Adrenal gland (tissue), 12 donors: ENCODE measurements around the gene TNC. TPM values are rescaled to one million over a fixed set of nuclear protein-coding genes. Genes with fewer than 3 reads are reported as not detected.

Experiments
- DNase-seq, 7 donors: peaks; one replicate each; pipeline ENCODE4 v3.0.0-alpha.2; 2019 to 2020
- H3K27ac ChIP-seq, 5 donors: fragments of 200-600 bp; sonication (generic) in 4 of 5; 1 replicate in 3 of 5; 2 replicates in 2 of 5; pipeline versions ENCODE4 v1.5.1 to v1.8.0; 2016 to 2020; ENCODE audit warnings: mild to moderate bottlenecking in 1 of 5
- H3K27me3 ChIP-seq: fragments of 200-600 bp; 2 replicates; pipeline ENCODE4 v1.8.0; 2021
- H3K36me3 ChIP-seq, 2 donors: fragments of 200-600 bp; replicated peaks in 1 of 2; 1 replicate in 1 of 2; 2 replicates in 1 of 2; pipeline versions ENCODE4 v1.5.1 to v1.8.0; 2018 to 2022
- H3K4me1 ChIP-seq, 2 donors: fragments of 200-600 bp; replicated peaks in 1 of 2; 1 replicate in 1 of 2; 2 replicates in 1 of 2; pipeline versions ENCODE4 v1.5.1 to v1.8.0; 2018 to 2021
- H3K4me3 ChIP-seq, 4 donors: fragments of 200-600 bp; sonication (generic) in 3 of 4; one replicate each; pipeline ENCODE4 v1.5.1; 2016 to 2018
- H3K9me3 ChIP-seq, 3 donors: fragments of 200-600 bp; sonication (generic) in 1 of 3; replicated peaks in 1 of 3; 1 replicate in 2 of 3; 2 replicates in 1 of 3; pipeline versions ENCODE4 v1.5.1 to v1.8.0; 2016 to 2021
- CTCF ChIP-seq, 6 experiments: fragments of 450-650 bp in 4 of 6; fragments of 200-600 bp in 2 of 6; sonication (generic) in 1 of 6; IDR thresholded peaks; 1 replicate in 5 of 6; 2 replicates in 1 of 6; pipeline versions ENCODE4 v1.5.1 to v1.8.0; 2016 to 2021; ENCODE audit warnings: antibody characterized with exemption in 6 of 6, mild to moderate bottlenecking in 2 of 6, moderate library complexity in 1 of 6
- POLR2A ChIP-seq, 2 donors: fragments of 450-650 bp; IDR thresholded peaks; one replicate each; pipeline ENCODE4 v1.6.1; 2017; ENCODE audit warnings: antibody characterized with exemption in 2 of 2, mild to moderate bottlenecking in 2 of 2, moderate library complexity in 1 of 2
- WGBS, 4 donors: extraction: QIAGEN DNeasy Blood & Tissue Kit in 2 of 4; methylation state at CpG; one replicate each; pipeline versions ENCODE4 v1.1.5 to v1.1.7; 2013 to 2017; 5-methylcytosine and 5-hydroxymethylcytosine counted together
- intact Hi-C, 2 donors: fragments of 100-400 bp; cut with DNase I; formaldehyde crosslinking; loops; one replicate each; pipeline versions ENCODE4 v1.14.1 to v1.15.0; 2022 to 2023
- polyA plus RNA-seq, 3 donors: library from polyadenylated mRNA; stranded (reverse); fragments of 200-250 nt in 2 of 3; fragments of 350-450 nt in 1 of 3; fragmentation: Illumina TruSeq in 1 of 3; extraction: RNeasy Lipid Tissue Mini Kit (QIAGEN cat#74804) in 1 of 3; gene quantifications; one replicate each; pipeline ENCODE4 v1.2.3, GENCODE V29; 2013 to 2014
- total RNA-seq, 9 donors: library from RNA; depleted of rRNA in 4 of 9; stranded (reverse); fragments of >200 nt in 4 of 9; fragments of 120-200 nt in 1 of 9; fragmentation: NEBNext Ultra II Directional in 1 of 9; extraction: Animal tissue kit (Norgen Biotek cat#: 25700) in 1 of 9; gene quantifications; one replicate each; pipeline versions ENCODE4 v1.1.0 to v1.2.4, GENCODE V29; 2013 to 2023
- donor health status: healthy with polysubstance abuse.
- donor health status: Bipolar disorder and iron deficiency.
- donor health status: DM: yes; HTN: yes; CAD: no.
- donor health status: DM: no; HTN: no; CAD: no.
- donor health status: DM: no; HTN: no; CAD: no.
- donor health status: DM: yes; HTN: yes; CAD: no.

Gene TNC
- total and polyA plus RNA-seq, 12 donors, result 1.9 to 53.8 (median 10.7) TPM

- Histone ChIP-seq H3K27me3 (no peaks in the 10 kb centered on the region), H3K36me3 (no peaks in the 10 kb centered on the region), H3K4me1 (no peaks in the 10 kb centered on the region), H3K9me3 (no peaks in the 10 kb centered on the region), H3K27ac (no peak overlapping the region), H3K4me3 (no peak overlapping the region)
- no peak for TF ChIP-seq CTCF (IDR thresholded peaks at IDR 0.05)
- no peak for TF ChIP-seq POLR2A (IDR thresholded peaks at IDR 0.05)
- DNase-seq, result no peak
- WGBS, 4 donors, result 91 to 92% (median 92%) methylated on average over 13 to 20 of the region's 20 CpGs
- intact Hi-C loops, result no loop called here
Measured at GRCh38 chr9:115086886-115087285, 31.1 kb downstream of the TNC start.

- H3K4me1 ChIP-seq, result no peaks in the 10 kb centered on the region
- TF ChIP-seq POLR2A (IDR thresholded peaks at IDR 0.05), result no peak
- TF ChIP-seq CTCF (IDR thresholded peaks at IDR 0.05), result no peak
- intact Hi-C loops, result no loop called here
Measured at GRCh38 chr9:115086461-115086860, 31.5 kb downstream of the TNC start.

GRCh38 chr9:115085773-115086377 lies 32.1 kb downstream of the TNC start:
- 81 to 91% (median 86%) methylated on average over 8 to 22 of the region's 22 CpGs for WGBS, 4 donors
- no peak overlapping the region for H3K4me3 ChIP-seq
- no peaks in the 10 kb centered on the region for H3K9me3 ChIP-seq
- TF ChIP-seq CTCF (IDR thresholded peaks at IDR 0.05) (no peak), POLR2A (IDR thresholded peaks at IDR 0.05) (no peak)
- H3K27ac ChIP-seq, result no peak overlapping the region
- intact Hi-C loops, result no loop called here
- no peaks in the 10 kb centered on the region for H3K27me3 ChIP-seq
- no peaks in the 10 kb centered on the region for H3K4me1 ChIP-seq
- no peak for DNase-seq
- no peaks in the 10 kb centered on the region for H3K36me3 ChIP-seq

More at GRCh38 chr9:115086461-115086860, 31.5 kb downstream of the TNC start:
- H3K36me3 ChIP-seq, result no peaks in the 10 kb centered on the region
- H3K27ac ChIP-seq, result no peak overlapping the region
- WGBS, 4 donors, result 90 to 98% (median 94%) methylated on average over 12 to 19 of the region's 19 CpGs
- H3K9me3 ChIP-seq, result no peaks in the 10 kb centered on the region
- no peak for DNase-seq
- no peak overlapping the region for H3K4me3 ChIP-seq
- no peaks in the 10 kb centered on the region for H3K27me3 ChIP-seq

- H3K4me3 ChIP-seq, result no peak overlapping the region
- TF ChIP-seq CTCF (IDR thresholded peaks at IDR 0.05), result no peak
- no peak for TF ChIP-seq POLR2A (IDR thresholded peaks at IDR 0.05)
- 77 to 84% (median 83%) methylated on average over 3 of the region's 3 CpGs for WGBS, 4 donors
- no peaks in the 10 kb centered on the region for H3K9me3 ChIP-seq
- DNase-seq, result no peak
- intact Hi-C loops, result no loop called here
- H3K27ac ChIP-seq, result no peak overlapping the region
- H3K27me3 ChIP-seq, result no peaks in the 10 kb centered on the region
- H3K36me3 ChIP-seq, result no peaks in the 10 kb centered on the region
- no peaks in the 10 kb centered on the region for H3K4me1 ChIP-seq
Measured at GRCh38 chr9:115084709-115085108, 33.2 kb downstream of the TNC start.
